Measurements from ENCODE around the gene RAB34. TPM values are rescaled to one million over a fixed set of nuclear protein-coding genes. Genes with fewer than 3 reads are reported as not detected.

RAB34 gene
- total and polyA plus RNA-seq, 7 donors = 7.8 to 21.0 (median 9.1) TPM

- intact Hi-C loops (cut with DNase I) = no loop called here
- no peak for TF ChIP-seq CTCF (IDR thresholded peaks at IDR 0.05)
- H3K4me3 ChIP-seq = no peak overlapping the region
- ATAC-seq = no peak
- 65 to 74% (median 73%) methylated on average over 3 of the region's 3 CpGs for WGBS, 3 donors
- no peaks in the 10 kb centered on the region for H3K27me3 ChIP-seq (ENCODE audit: insufficient read depth in 3 of 3, low read length in 2 of 3)
- no peaks in the 10 kb centered on the region for H3K4me1 ChIP-seq
- no peak for DNase-seq
- H3K27ac ChIP-seq = no peak overlapping the region
- H3K36me3 ChIP-seq (ENCODE audit: insufficient read depth in 1 of 2, low read depth in 1 of 2) = peaks cover 11 to 74% of the 10 kb centered on the region in 2 donors
- no peaks in the 10 kb centered on the region for H3K9me3 ChIP-seq
Measured at GRCh38 chr17:28702752-28703150, 14.9 kb downstream of the RAB34 start.

- ATAC-seq = peak in 1 of 4 donors; percentile 22
- 44 to 53% (median 47%) methylated on average over 10 of the region's 10 CpGs for WGBS, 3 donors
- peaks cover 15 to 79% of the 10 kb centered on the region in 2 donors for H3K36me3 ChIP-seq (ENCODE audit: insufficient read depth in 1 of 2, low read depth in 1 of 2)
- no peak overlapping the region for H3K27ac ChIP-seq
- H3K4me1 ChIP-seq = no peaks in the 10 kb centered on the region
- no peaks in the 10 kb centered on the region for H3K27me3 ChIP-seq (ENCODE audit: insufficient read depth in 3 of 3, low read length in 2 of 3)
- no peak overlapping the region for H3K4me3 ChIP-seq
- intact Hi-C loops (cut with DNase I) = no loop called here
- no peak for TF ChIP-seq CTCF (IDR thresholded peaks at IDR 0.05)
- no peaks in the 10 kb centered on the region for H3K9me3 ChIP-seq
- no peak for DNase-seq
Measured at GRCh38 chr17:28702026-28702751, 15.5 kb downstream of the RAB34 start.

- Histone ChIP-seq H3K9me3 (no peaks in the 10 kb centered on the region), H3K4me3 (no peak overlapping the region), H3K27ac (no peak overlapping the region), H3K27me3 (ENCODE audit: insufficient read depth in 3 of 3, low read length in 2 of 3) (no peaks in the 10 kb centered on the region), H3K4me1 (no peaks in the 10 kb centered on the region), H3K36me3 (ENCODE audit: insufficient read depth in 1 of 2, low read depth in 1 of 2) (peaks cover 15 to 92% of the 10 kb centered on the region in 2 donors)
- TF ChIP-seq CTCF (IDR thresholded peaks at IDR 0.05) = no peak
- 77 to 90% (median 83%) methylated on average over 9 to 10 of the region's 10 CpGs for WGBS, 3 donors
- ATAC-seq (no peak), DNase-seq (no peak)
- intact Hi-C loops (cut with DNase I) = no loop called here
Measured at GRCh38 chr17:28700830-28701492, 16.7 kb downstream of the RAB34 start.

- Histone ChIP-seq H3K27me3 (ENCODE audit: insufficient read depth in 3 of 3, low read length in 2 of 3) (no peaks in the 10 kb centered on the region), H3K4me3 (no peak overlapping the region), H3K27ac (no peak overlapping the region), H3K36me3 (ENCODE audit: insufficient read depth in 1 of 2, low read depth in 1 of 2) (peaks cover 20 to 99% of the 10 kb centered on the region in 2 donors), H3K4me1 (no peaks in the 10 kb centered on the region), H3K9me3 (no peaks in the 10 kb centered on the region)
- DNase-seq (no peak), ATAC-seq (no peak)
- 84 to 93% (median 90%) methylated on average over 7 to 8 of the region's 8 CpGs for WGBS, 3 donors
- TF ChIP-seq CTCF (IDR thresholded peaks at IDR 0.05) = no peak
- intact Hi-C loops (cut with DNase I) = no loop called here
Measured at GRCh38 chr17:28700278-28700677, 17.4 kb downstream of the RAB34 start.

Data from psoas muscle (tissue), 8 donors.